GM23338 (cell line): ENCODE data around the gene TNIP1.

Experiments
- POLR2AphosphoS5 ChIP-seq: IDR thresholded peaks from 2 replicates; pipeline ENCODE4 v1.6.1; 2016; ENCODE audit warnings: antibody characterized with exemption, low read depth
- TF ChIP-seq, protein P1 (sequence below), 2 experiments: fragments of 200-600 bp in 1 of 2; sonication (generic) in 1 of 2; conservative IDR thresholded peaks; 2 replicates each; pipeline versions ENCODE4 v1.5.1 to v1.6.1; 2016 to 2017; ENCODE audit warnings: antibody characterized with exemption in 2 of 2, low read depth in 2 of 2, mild to moderate bottlenecking in 2 of 2, moderate library complexity in 1 of 2
- TF ChIP-seq, protein P2 (sequence below): IDR thresholded peaks from one replicate; pipeline ENCODE4 v1.6.1; 2018; ENCODE audit warnings: antibody characterized with exemption; ENCODE audit not compliant: unreplicated experiment

DNA sequence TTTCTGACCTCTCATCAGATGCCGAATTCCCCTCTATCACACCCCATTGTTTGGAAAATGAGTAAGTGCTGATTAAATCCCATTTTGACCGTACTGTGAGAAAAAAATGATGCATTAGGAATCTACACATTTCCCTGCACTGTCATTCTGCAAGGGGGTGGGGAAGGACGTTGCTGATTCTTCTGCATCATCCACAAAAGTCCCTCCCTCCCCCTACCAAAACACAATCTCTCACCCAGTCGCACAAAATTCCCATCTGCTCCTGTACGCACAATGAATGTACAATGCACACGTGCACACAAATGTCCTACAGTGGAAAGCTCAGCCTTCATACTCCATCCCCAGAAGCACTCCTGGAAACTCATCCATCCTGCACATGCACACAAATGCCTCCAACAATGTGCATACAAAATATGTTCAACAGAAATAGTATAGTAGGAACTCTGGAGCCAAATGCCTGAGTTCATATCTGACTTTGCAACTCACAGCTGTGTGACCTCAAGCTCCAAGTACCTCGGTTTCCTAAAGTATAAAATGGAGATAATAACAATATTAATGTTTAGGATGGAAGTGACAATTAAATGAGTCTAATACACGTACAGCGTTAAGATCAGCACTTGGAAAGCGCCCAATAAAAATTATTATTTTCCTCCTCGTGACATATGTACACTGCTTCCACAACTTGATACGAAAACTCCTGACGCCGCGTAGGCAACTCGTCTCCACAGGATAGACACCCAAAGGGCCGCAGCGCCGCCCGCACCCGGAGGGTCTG, 809 bp downstream of the TNIP1 start:
- TF ChIP-seq, protein P1, sequence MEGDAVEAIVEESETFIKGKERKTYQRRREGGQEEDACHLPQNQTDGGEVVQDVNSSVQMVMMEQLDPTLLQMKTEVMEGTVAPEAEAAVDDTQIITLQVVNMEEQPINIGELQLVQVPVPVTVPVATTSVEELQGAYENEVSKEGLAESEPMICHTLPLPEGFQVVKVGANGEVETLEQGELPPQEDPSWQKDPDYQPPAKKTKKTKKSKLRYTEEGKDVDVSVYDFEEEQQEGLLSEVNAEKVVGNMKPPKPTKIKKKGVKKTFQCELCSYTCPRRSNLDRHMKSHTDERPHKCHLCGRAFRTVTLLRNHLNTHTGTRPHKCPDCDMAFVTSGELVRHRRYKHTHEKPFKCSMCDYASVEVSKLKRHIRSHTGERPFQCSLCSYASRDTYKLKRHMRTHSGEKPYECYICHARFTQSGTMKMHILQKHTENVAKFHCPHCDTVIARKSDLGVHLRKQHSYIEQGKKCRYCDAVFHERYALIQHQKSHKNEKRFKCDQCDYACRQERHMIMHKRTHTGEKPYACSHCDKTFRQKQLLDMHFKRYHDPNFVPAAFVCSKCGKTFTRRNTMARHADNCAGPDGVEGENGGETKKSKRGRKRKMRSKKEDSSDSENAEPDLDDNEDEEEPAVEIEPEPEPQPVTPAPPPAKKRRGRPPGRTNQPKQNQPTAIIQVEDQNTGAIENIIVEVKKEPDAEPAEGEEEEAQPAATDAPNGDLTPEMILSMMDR (conservative IDR thresholded peaks at IDR 0.05; ENCODE audit: low read depth in 2 of 2), result no peak
- no peak for TF ChIP-seq POLR2AphosphoS5
- TF ChIP-seq, protein P2, sequence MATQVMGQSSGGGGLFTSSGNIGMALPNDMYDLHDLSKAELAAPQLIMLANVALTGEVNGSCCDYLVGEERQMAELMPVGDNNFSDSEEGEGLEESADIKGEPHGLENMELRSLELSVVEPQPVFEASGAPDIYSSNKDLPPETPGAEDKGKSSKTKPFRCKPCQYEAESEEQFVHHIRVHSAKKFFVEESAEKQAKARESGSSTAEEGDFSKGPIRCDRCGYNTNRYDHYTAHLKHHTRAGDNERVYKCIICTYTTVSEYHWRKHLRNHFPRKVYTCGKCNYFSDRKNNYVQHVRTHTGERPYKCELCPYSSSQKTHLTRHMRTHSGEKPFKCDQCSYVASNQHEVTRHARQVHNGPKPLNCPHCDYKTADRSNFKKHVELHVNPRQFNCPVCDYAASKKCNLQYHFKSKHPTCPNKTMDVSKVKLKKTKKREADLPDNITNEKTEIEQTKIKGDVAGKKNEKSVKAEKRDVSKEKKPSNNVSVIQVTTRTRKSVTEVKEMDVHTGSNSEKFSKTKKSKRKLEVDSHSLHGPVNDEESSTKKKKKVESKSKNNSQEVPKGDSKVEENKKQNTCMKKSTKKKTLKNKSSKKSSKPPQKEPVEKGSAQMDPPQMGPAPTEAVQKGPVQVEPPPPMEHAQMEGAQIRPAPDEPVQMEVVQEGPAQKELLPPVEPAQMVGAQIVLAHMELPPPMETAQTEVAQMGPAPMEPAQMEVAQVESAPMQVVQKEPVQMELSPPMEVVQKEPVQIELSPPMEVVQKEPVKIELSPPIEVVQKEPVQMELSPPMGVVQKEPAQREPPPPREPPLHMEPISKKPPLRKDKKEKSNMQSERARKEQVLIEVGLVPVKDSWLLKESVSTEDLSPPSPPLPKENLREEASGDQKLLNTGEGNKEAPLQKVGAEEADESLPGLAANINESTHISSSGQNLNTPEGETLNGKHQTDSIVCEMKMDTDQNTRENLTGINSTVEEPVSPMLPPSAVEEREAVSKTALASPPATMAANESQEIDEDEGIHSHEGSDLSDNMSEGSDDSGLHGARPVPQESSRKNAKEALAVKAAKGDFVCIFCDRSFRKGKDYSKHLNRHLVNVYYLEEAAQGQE, result no peak
